ENCODE data around the gene MTERF4. TPM values are rescaled to one million over a fixed set of nuclear protein-coding genes. Genes with fewer than 3 reads are reported as not detected.

The MTERF4 gene
- total and polyA plus RNA-seq, 8 donors: 3.2 to 85.7 (median 29.2) TPM

DNA sequence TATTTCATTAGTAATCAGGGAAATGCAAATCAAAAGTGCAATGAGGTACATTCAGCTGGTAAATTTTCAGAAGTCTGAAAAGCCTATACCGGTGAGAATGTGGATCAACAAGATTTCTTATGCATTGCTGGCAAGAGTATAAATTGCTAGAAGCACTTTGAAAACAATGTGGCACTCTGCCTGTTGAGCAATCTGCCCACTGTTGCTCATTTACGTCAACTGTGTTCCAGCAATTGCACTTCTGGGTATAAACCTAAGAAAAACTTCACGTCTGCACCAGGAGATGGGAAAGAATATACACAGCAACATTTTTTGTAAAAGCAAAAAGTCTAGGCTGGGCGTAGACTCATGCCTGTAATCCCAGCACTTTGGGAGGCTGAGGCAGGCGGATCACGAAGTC, 40.8 kb downstream of the MTERF4 start:
- no peak for TF ChIP-seq POLR2A (IDR thresholded peaks at IDR 0.05)
- Histone ChIP-seq H3K27me3 (peaks cover 0 to 26% (median 0%) of the 10 kb centered on the region in 3 donors), H3K27ac (no peak overlapping the region), H3K9me3 (no peaks in the 10 kb centered on the region), H3K36me3 (peaks cover 0 to 16% (median 10%) of the 10 kb centered on the region in 4 donors), H3K4me1 (peaks cover 0 to 17% (median 14%) of the 10 kb centered on the region in 4 donors), H3K4me3 (no peak overlapping the region)
- intact Hi-C loops (cut with DNase I; ENCODE audit: low total_unique reads): no loop called here
- 76 to 87% (median 78%) methylated on average over 6 of the region's 6 CpGs for WGBS, 5 donors
- DNase-seq: no peak

DNA sequence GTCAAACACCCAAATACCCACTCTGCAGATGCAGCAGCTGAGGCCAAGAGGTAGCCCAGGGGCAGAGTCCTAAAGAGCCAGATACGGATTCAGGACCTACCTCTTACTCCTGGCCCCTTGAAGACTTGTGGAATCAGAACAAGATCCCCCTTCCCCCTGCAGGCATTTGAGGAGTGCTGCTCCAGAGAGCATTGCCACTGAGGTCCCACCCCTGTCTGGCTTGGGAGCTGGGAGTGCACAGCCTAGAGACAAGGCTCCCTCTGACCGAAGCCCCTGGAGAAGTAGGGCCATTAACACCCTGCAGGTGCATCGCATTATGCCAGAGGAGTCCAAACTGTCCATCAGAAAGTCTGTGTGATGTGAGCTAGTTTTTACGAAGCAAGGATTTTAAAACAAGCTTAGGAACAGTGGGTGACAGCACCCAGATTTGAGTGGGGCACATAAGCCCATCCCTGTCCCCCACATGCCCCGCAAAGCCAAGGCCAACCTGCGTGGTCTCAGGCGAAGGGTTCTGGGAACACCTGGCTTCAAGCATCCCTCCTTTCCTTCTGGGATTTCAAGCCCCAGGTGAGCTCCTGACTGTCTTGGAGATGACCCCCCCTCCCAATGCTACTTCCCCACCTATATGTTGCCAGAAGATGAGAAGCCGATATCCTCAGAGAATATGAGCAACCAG, 48.4 kb downstream of the MTERF4 start:
- no peaks in the 10 kb centered on the region for H3K4me1 ChIP-seq
- 94 to 96% (median 95%) methylated on average over 7 to 8 of the region's 8 CpGs for WGBS, 5 donors
- H3K36me3 ChIP-seq: peaks cover 0 to 60% (median 46%) of the 10 kb centered on the region in 4 donors
- intact Hi-C loops (cut with DNase I; ENCODE audit: low total_unique reads): no loop called here
- no peak overlapping the region for H3K4me3 ChIP-seq
- no peaks in the 10 kb centered on the region for H3K9me3 ChIP-seq
- TF ChIP-seq POLR2A (IDR thresholded peaks at IDR 0.05): no peak
- no peak for TF ChIP-seq POLR2AphosphoS5 (IDR thresholded peaks at IDR 0.05)
- no peak for TF ChIP-seq EP300 (IDR thresholded peaks at IDR 0.05)
- no peak for TF ChIP-seq CTCF (IDR thresholded peaks at IDR 0.05)
- H3K27me3 ChIP-seq: no peaks in the 10 kb centered on the region
- no peak overlapping the region for H3K27ac ChIP-seq
- peak in 1 of 2 donors; percentile 0 for DNase-seq

DNA sequence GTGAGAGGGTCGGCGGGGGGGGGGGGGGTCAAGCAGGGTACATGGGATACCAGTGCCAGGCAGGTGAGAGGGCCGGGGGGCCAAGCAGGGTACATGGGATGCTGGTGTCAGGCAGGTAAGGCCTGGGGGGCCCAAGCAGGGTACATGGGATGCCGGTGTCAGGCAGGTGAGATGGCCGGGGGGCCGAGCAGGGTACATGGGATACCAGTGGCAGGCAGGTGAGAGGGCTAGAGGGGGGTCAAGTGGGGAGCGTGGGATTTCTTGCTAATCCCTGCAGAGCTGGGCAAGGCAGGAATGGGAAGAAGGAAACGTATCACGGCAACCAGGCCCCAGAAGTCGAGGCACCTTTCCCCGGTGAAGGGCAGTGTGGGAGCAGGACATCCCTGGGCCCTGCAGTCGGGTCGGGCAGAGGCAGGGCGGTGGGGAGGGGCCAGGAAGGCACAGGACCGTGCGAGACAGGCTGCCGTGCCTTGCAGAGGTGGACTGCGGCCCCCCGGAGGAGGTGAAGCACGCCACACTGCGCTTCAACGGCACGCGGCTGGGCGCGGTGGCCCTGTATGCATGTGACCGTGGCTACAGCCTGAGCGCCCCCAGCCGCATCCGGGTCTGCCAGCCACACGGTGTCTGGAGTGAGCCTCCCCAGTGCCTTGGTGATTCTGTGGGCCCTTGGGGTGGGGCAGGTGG, 49.3 kb downstream of the MTERF4 start:
- no peak overlapping the region for H3K4me3 ChIP-seq
- no peaks in the 10 kb centered on the region for H3K4me1 ChIP-seq
- no peaks in the 10 kb centered on the region for H3K9me3 ChIP-seq
- intact Hi-C loops (cut with DNase I; ENCODE audit: low total_unique reads): no loop called here
- peaks cover 0 to 68% (median 52%) of the 10 kb centered on the region in 4 donors for H3K36me3 ChIP-seq
- no peak overlapping the region for H3K27ac ChIP-seq
- 88 to 92% (median 90%) methylated on average over 13 to 31 of the region's 31 CpGs for WGBS, 5 donors
- no peak for TF ChIP-seq POLR2AphosphoS5 (IDR thresholded peaks at IDR 0.05)
- DNase-seq: peak in 1 of 2 donors; percentile 1
- no peaks in the 10 kb centered on the region for H3K27me3 ChIP-seq

- no peaks in the 10 kb centered on the region for H3K9me3 ChIP-seq
- DNase-seq: peak in 1 of 2 donors; percentile 0
- no peak overlapping the region for H3K27ac ChIP-seq
- H3K27me3 ChIP-seq: no peaks in the 10 kb centered on the region
- TF ChIP-seq CTCF (IDR thresholded peaks at IDR 0.05) (no peak), POLR2A (IDR thresholded peaks at IDR 0.05) (no peak), POLR2AphosphoS5 (IDR thresholded peaks at IDR 0.05) (no peak), EP300 (IDR thresholded peaks at IDR 0.05) (no peak)
- intact Hi-C loops (cut with DNase I; ENCODE audit: low total_unique reads): no loop called here
- no peaks in the 10 kb centered on the region for H3K4me1 ChIP-seq
- WGBS, 5 donors: 91 to 93% (median 92%) methylated on average over 24 to 33 of the region's 33 CpGs
- no peak overlapping the region for H3K4me3 ChIP-seq
- peaks cover 0 to 68% (median 52%) of the 10 kb centered on the region in 4 donors for H3K36me3 ChIP-seq
Observed at GRCh38 chr2:241051578-241052487, 50.3 kb downstream of the MTERF4 start.
